K562 (cell line): ENCODE results near the gene ASB15. TPM values are rescaled to one million over a fixed set of nuclear protein-coding genes. Genes with fewer than 3 reads are reported as not detected.

ENCODE experiments used
- ATAC-seq: fragments of 200-7000 bp; cut with Tn5 transposase; 3 replicates; pipeline ENCODE4 v1.9.1; 2020; ENCODE audit warnings: moderate library complexity
- BruUV-seq: library from RNA; stranded (reverse); fragments of 400-500 nt; replicated peaks from 2 replicates; lab custom pipeline; 2021; lab: Mats Ljungman, UMichigan
- CTCF ChIA-PET: fragments of 300-600 bp; formaldehyde crosslinking; extraction: SDS; loops from one replicate; lab custom pipeline; 2021; ENCODE audit warnings: low intra/inter-chr PET ratio; lab: Yijun Ruan, JAX
- POLR2A ChIA-PET: fragments of 300-600, 350-650 bp; sonication (Branson Sonifier 250); formaldehyde crosslinking; extraction: SDS; loops from one replicate; lab custom pipeline; 2021; ENCODE audit warnings: antibody characterized with exemption, inconsistent platforms; lab: Yijun Ruan, JAX
- DNase-seq, 4 experiments: peaks; one replicate each; pipeline versions ENCODE4 v3.0.0 to v3.0.0-alpha.2; 2011 to 2018; ENCODE audit warnings: low spot score in 3 of 4, mixed read lengths in 3 of 4; ENCODE audit errors: extremely low read depth in 1 of 4
- FAIRE-seq: peaks from 2 replicates; lab custom pipeline; 2011; peaks lifted over from hg19 to GRCh38; lab: Jason Lieb, UNC
- H2AFZ ChIP-seq: 2 replicates; pipeline ENCODE4 v1.6.0; 2011; ENCODE audit warnings: low read depth, low read length, control low read depth, inconsistent platforms
- H3K27ac ChIP-seq: fragments of 200-600 bp; 3 replicates; pipeline ENCODE4 v1.8.0; 2011; ENCODE audit warnings: low read depth, mild to moderate bottlenecking, control low read depth, inconsistent platforms, low read length, moderate library complexity, mixed read lengths; ENCODE audit errors: extremely low read depth
- H3K27me3 ChIP-seq, 2 experiments: fragments of 300-600 bp in 1 of 2; 2 replicates in 1 of 2; 3 replicates in 1 of 2; pipeline versions ENCODE4 v1.6.0 to v1.8.0; 2011; ENCODE audit warnings: inconsistent platforms in 2 of 2, low read length in 2 of 2, mild to moderate bottlenecking in 1 of 2, mixed read lengths in 1 of 2, moderate library complexity in 1 of 2; ENCODE audit not compliant: control insufficient read depth in 2 of 2, insufficient read depth in 2 of 2
- H3K36me3 ChIP-seq: fragments of 300-600 bp; 3 replicates; pipeline ENCODE4 v1.8.0; 2011; ENCODE audit warnings: mild to moderate bottlenecking, low read length, inconsistent platforms; ENCODE audit not compliant: control insufficient read depth, insufficient read depth
- H3K4me1 ChIP-seq, 2 experiments: fragments of 200-600 bp in 1 of 2; replicated peaks in 1 of 2; 2 replicates in 1 of 2; 3 replicates in 1 of 2; pipeline versions ENCODE4 v1.5.1 to v1.8.0; 2011; ENCODE audit warnings: inconsistent platforms in 2 of 2, low read length in 2 of 2, mild to moderate bottlenecking in 1 of 2, mixed read lengths in 1 of 2, moderate library complexity in 1 of 2; ENCODE audit not compliant: control insufficient read depth in 2 of 2, insufficient read depth in 2 of 2
- H3K4me2 ChIP-seq: 2 replicates; pipeline ENCODE4 v1.6.1; 2011; ENCODE audit warnings: low read length, control low read depth, inconsistent platforms, mixed read lengths; ENCODE audit not compliant: insufficient read depth
- H3K4me3 ChIP-seq: fragments of 200-600 bp; sonication (generic), shearing (Covaris generic); 2 replicates; pipeline ENCODE4 v1.5.1; 2016; ENCODE audit warnings: control low read depth, inconsistent platforms
- H3K79me2 ChIP-seq: fragments of 200-600 bp; 3 replicates; pipeline ENCODE4 v1.8.0; 2011; ENCODE audit warnings: low read length, inconsistent platforms; ENCODE audit not compliant: control insufficient read depth, insufficient read depth
- H3K9ac ChIP-seq, 2 experiments: 2 replicates each; pipeline versions ENCODE4 v1.6.0 to v1.6.1; 2011; ENCODE audit warnings: low read depth in 2 of 2, low read length in 2 of 2, control low read depth in 1 of 2, inconsistent platforms in 1 of 2, mild to moderate bottlenecking in 1 of 2, mixed read lengths in 1 of 2; ENCODE audit not compliant: insufficient read depth in 1 of 2
- H3K9me1 ChIP-seq: one replicate; pipeline ENCODE4 v1.6.0; 2011; ENCODE audit warnings: inconsistent platforms, mild to moderate bottlenecking, low read length, moderate library complexity; ENCODE audit not compliant: control insufficient read depth, insufficient read depth
- H3K9me3 ChIP-seq: replicated peaks from 2 replicates; pipeline ENCODE4 v1.5.1; 2011; ENCODE audit warnings: low read depth, low read length, inconsistent platforms; ENCODE audit not compliant: control insufficient read depth, insufficient read depth
- H4K20me1 ChIP-seq: replicated peaks from 2 replicates; pipeline ENCODE4 v1.6.1; 2011; ENCODE audit warnings: low read length, inconsistent platforms, mixed read lengths; ENCODE audit not compliant: control insufficient read depth, insufficient read depth
- BRCA1 ChIP-seq, 2 experiments: fragments of 450-650 bp in 1 of 2; sonication (generic) in 1 of 2; formaldehyde crosslinking in 1 of 2; IDR thresholded peaks; 2 replicates each; pipeline versions ENCODE4 v1.5.0 to v1.6.1; 2017 to 2020; ENCODE audit warnings: mild to moderate bottlenecking in 1 of 2, missing genetic modification reagents in 1 of 2
- DPF2 ChIP-seq: fragments of 450-650 bp; IDR thresholded peaks from 2 replicates; pipeline ENCODE4 v1.6.1; 2016
- E2F4 ChIP-seq: sonication (generic); formaldehyde crosslinking; IDR thresholded peaks from 2 replicates; pipeline ENCODE4 v1.8.0; 2022; ENCODE audit warnings: mild to moderate bottlenecking, low read depth, missing genetic modification reagents
- HDAC2 ChIP-seq: fragments of 450-650 bp; IDR thresholded peaks from 2 replicates; pipeline ENCODE4 v1.6.1; 2016; ENCODE audit warnings: mild to moderate bottlenecking
- HMGN3 ChIP-seq: IDR thresholded peaks from 2 replicates; pipeline ENCODE4 v1.6.1; 2011; ENCODE audit warnings: borderline replicate concordance, low read depth, mild to moderate bottlenecking, mixed read lengths, low read length; ENCODE audit not compliant: insufficient read length; ENCODE audit errors: extremely low read depth
- MXD1 ChIP-seq: fragments of 250-450 bp; sonication (Bioruptor Pico); IDR thresholded peaks from 2 replicates; pipeline ENCODE4 v1.8.0; 2021; ENCODE audit warnings: borderline replicate concordance, mild to moderate bottlenecking, moderate library complexity; ENCODE audit not compliant: poor library complexity, severe bottlenecking
- PBX2 ChIP-seq, 2 experiments: IDR thresholded peaks in 1 of 2; conservative IDR thresholded peaks in 1 of 2; 2 replicates each; pipeline ENCODE4 v1.6.1; 2016; ENCODE audit warnings: low read depth in 2 of 2, mild to moderate bottlenecking in 1 of 2, missing compliant biosample characterization in 1 of 2, missing genetic modification characterization in 1 of 2, moderate library complexity in 1 of 2
- POLR2H ChIP-seq: IDR thresholded peaks from 2 replicates; pipeline ENCODE4 v1.6.1; 2016; ENCODE audit warnings: missing genetic modification characterization, low read depth, mild to moderate bottlenecking, control low read depth, missing compliant biosample characterization, moderate library complexity
- XRCC4 ChIP-seq: IDR thresholded peaks from one replicate; pipeline ENCODE4 v1.6.1; 2011; ENCODE audit not compliant: insufficient read depth, insufficient read length; ENCODE audit errors: extremely low read depth
- WGBS: fragments of 100-300 bp; shearing (Covaris generic); methylation state at CpG from one replicate; pipeline ENCODE4 v1.1.6; 2016; ENCODE audit warnings: low coverage, mixed read lengths; ENCODE audit not compliant: insufficient coverage; ENCODE audit errors: missing lambda C conversion rate; 5-methylcytosine and 5-hydroxymethylcytosine counted together
- in situ Hi-C: fragments of 300-500 bp; cut with MboI; formaldehyde crosslinking; loops from 4 replicates; pipeline ENCODE4 v1.15.0; 2018; ENCODE audit warnings: inconsistent platforms, mixed read lengths
- intact Hi-C: fragments of 100-400 bp; cut with micrococcal nuclease; formaldehyde crosslinking; loops from 2 replicates; pipeline ENCODE4 v1.14.2; 2022
- polyA plus RNA-seq, 8 experiments: library from polyadenylated mRNA; depleted of rRNA in 4 of 8; stranded (reverse) in 5 of 8; unstranded in 3 of 8; fragments of >200 nt; fragmentation: Nextera tagmentation in 2 of 8; fragmentation: Illumina TruSeq in 1 of 8; extraction: Ambion mirVana in 2 of 8; extraction: Trizol in 1 of 8; gene quantifications; 2 replicates each; pipeline versions ENCODE4 v1.2.1 to v1.2.3, GENCODE V29; 2011 to 2014; ENCODE audit warnings: inconsistent platforms in 1 of 8, missing spikeins in 1 of 8
- total RNA-seq, 7 experiments: library from RNA; depleted of rRNA in 6 of 7; stranded (reverse); fragments of >200 nt in 6 of 7; fragmentation: Illumina TruSeq in 2 of 7; extraction: Trizol in 2 of 7; gene quantifications; 2 replicates each; pipeline versions ENCODE4 v1.2.1 to v1.2.3, GENCODE V29; 2011 to 2021; ENCODE audit warnings: low replicate concordance in 1 of 7

Gene ASB15
- total and polyA plus RNA-seq, 9 of the 15 experiments (the other 6 are each of a cell fraction or from before 2014, with no cell fraction given) = 0.03 to 0.14 (median 0.04) TPM; not detected in 3

- TF ChIP-seq POLR2H (tag) = no peak
These were observed 72.3 kb downstream of the ASB15 start (continued) for GRCh38 chr7:123673752-123674398.

- POLR2A ChIA-PET = interaction anchor here (0.5 to 0.6 kb wide), 2 partner anchors 131 to 218 kb away, joined by 3 to 4 read pairs; no protein-coding TSS in a partner anchor
- BruUV-seq = no TSS peak
These were observed 73.0 kb downstream of the ASB15 start for GRCh38 chr7:123674399-123675180.

More at GRCh38 chr7:123674399-123675180, 73.0 kb downstream of the ASB15 start:
- TF ChIP-seq XRCC4 (no peak), HMGN3 (no peak), PBX2 (CRISPR knock-in tag; IDR thresholded peaks at IDR 0.05; ENCODE audit: low read depth) (no peak), PBX2 (tag; conservative IDR thresholded peaks at IDR 0.05; ENCODE audit: low read depth) (no peak), HDAC2 (no peak), MXD1 (CRISPR knock-in tag) (no peak), BRCA1 (IDR thresholded peaks at IDR 0.05) (no peak), BRCA1 (CRISPR knock-in tag; IDR thresholded peaks at IDR 0.05) (no peak), E2F4 (no peak), DPF2 (no peak)
- TF ChIP-seq, all 486 proteins: peak for 0
- H3K4me2 ChIP-seq = no peak overlapping the region
- no peak overlapping the region for H3K9ac ChIP-seq
- WGBS = 33% methylated on average over 2 of the region's 2 CpGs
- intact Hi-C loops = no loop called here
- H3K27me3 ChIP-seq = no peaks in the 10 kb centered on the region
- ATAC-seq (no peak), FAIRE-seq (no peak), DNase-seq (no peak)
- no peaks in the 10 kb centered on the region for H3K4me1 ChIP-seq
- no peak overlapping the region for H3K4me3 ChIP-seq
- no peaks in the 10 kb centered on the region for H3K9me3 ChIP-seq
- no peak overlapping the region for H2AFZ ChIP-seq
- CTCF ChIA-PET = no interaction called here
- no peaks in the 10 kb centered on the region for H4K20me1 ChIP-seq
- H3K36me3 ChIP-seq = 0 out of 3 replicates have a peak, but pooled peaks cover 1% of the 10 kb centered on the region
- in situ Hi-C loops = no loop called here
- H3K27ac ChIP-seq = no peak overlapping the region
- H3K79me2 ChIP-seq = no peaks in the 10 kb centered on the region
- no peaks in the 10 kb centered on the region for H3K9me1 ChIP-seq
